GM18519 (cell line): ENCODE data around the gene EPHB1.

ENCODE experiments used
- ATAC-seq: cut with Tn5 transposase; IDR thresholded peaks from one replicate; pipeline ENCODE4 v1.9.1; 2021; ENCODE audit warnings: mild to moderate bottlenecking, moderate library complexity; ENCODE audit not compliant: unreplicated experiment, low FRiP score

Gene EPHB1

DNA sequence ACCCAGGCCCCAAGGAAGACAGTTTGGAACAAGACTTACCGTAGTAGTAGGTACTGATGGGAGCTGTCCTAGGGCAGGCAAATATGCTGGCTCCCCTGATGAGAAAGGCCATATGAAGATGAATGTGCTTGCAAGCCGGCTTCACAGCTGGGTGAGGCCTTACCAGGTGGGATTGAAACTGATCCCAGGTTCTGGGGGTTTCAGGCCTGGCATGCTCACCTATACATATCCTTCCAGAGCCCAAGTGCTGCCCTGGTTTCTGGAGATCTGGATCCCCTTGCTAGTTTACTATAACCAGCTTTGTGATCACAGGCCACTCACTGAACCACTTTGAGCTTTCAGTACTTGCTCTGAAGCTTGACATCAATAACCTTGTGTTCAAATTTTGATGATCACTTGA is 274.3 kb downstream of the EPHB1 start:
- no peak for ATAC-seq

DNA sequence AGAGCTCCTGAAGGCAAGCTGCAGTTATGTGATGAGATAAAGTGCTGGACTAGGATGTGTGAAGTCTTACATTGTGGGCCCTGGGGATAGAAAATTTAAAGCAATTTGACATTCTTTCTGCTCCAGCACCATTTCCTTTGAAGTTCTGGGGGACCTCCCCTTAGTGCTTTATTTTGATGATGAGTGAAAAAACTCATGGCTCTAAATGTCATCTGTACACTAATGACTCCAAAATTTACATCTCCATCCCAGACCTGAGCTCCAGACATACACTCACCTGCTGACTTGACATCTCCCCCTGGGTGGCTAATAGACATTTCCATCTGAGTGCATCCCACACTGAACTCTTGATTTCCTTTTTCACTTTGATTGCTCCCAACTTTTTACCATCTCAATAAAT is 276.4 kb downstream of the EPHB1 start:
- ATAC-seq = no peak

GRCh38 chr3:135072431-135072830 is 277.4 kb downstream of the EPHB1 start:
- no peak for ATAC-seq

DNA sequence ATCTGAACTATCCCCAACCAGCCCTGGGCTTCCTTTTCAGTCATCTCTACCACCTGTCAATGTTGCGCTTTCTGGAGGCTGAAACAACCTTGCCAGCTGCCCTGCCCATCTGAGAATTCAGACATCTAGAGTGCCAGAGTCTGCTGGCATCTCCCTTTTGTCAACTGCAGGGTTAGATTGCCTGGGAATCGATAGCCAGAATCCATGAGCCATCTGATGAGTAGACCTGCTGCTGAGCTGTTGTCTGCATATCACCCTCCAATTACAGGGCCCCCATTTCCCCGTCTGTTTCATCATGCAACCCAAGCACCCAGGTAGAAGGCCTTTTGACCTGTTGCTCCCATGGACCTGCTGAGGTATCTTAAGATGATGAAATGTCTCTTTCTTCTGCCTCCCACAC is 280.1 kb downstream of the EPHB1 start:
- ATAC-seq = no peak

DNA sequence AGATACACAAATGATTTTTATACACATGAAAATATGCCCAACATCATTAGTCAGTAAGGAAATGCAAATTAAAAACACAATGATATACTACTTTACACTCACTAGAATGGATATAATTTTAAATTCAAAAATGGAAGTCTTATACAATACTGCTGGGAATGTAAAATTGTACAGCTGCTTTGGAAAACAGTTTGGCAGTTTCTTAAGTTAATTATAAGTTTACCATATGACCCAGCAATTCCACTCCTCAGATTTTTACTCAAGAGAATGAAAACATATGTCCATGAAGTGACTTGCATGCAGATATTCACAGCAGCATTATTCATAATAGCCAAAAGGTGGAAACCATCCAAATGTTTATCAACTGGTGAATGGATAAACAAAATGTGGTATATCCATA is 281.3 kb downstream of the EPHB1 start:
- no peak for ATAC-seq

DNA sequence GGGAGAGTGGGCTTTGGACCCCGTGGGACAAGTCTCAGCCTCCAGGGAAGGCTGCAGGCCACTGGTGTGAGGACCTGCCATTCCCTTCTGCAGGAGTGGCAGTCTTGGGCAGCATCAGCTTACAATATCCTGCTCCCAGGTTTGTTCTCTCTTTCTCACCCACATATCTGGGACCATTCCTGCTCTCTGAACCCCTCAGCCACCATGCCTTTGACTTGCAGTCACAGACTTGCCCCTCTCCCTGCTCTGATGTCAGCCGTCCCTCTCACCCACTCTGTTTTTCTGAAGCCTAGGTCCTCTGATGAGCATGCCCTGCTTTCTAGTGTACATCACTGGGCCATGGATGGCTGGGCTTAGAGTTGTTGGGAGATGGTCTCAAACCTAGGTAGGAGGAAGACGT is 282.1 kb downstream of the EPHB1 start:
- no peak for ATAC-seq

- ATAC-seq = no peak
These were observed 283.2 kb downstream of the EPHB1 start for GRCh38 chr3:135078283-135078682.

DNA sequence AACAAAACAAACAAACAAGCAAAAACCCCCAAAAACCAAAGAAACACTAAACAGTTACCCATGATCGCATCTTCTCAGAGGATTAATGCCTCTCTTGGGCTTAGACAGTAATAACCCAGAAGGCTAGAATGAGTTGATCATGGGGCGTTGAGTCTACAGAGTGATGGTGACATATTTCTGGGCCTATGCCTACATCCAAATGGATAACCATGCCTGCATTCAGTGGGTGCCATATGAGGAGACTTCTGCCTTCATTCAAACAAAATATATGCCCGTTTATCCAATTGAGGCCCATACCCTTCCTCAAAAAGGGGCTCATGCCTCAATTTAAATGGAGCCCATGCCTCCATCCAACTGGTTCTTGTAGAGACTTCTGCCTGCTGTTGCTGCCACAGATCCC is 284.0 kb downstream of the EPHB1 start:
- ATAC-seq = no peak

DNA sequence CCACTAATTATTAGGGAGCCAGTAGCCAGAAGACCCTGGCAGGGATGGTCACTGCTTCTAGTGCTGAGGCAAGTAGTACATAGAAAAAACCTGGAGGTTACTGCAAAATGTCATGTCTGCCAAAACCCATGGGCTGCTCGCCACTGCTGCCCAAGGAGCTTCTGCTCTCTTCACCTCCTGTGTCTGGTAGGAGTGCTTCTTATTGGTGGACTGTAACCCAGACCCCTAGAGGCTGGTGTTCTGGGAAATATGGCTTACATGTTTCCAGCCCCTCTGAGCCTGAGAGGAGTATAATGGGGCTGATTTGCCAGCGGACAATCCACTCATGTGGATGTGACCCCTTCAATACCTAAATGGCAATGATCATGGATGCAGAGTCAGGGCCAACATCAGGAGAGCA is 286.4 kb downstream of the EPHB1 start:
- ATAC-seq = no peak

DNA sequence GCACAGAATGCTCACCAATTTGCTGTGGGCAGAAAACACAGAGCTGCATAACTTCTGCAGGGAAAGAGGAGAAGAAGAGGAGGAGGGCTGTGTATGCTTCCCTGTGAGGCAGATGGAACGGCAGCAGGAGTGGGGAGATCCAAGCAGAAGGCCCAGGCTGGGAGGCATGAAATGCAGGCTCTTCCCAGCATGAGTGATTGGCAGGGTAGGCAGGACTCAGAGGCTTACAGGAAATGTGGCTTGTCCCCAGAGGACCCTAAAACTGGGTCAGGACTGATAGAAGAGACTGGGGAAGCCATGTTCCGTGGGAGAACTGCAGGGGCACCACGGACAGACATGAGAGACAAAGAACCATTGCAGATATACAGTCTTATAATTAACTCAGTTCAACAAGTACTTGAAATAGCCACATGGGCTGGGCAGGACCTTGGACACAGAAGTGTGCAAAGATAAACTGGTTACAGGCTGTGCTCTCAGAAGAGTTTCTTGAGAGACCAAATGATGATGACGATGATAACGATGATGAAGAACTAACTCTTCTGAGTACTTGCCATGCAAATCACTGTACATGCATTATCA is 286.9 kb downstream of the EPHB1 start:
- ATAC-seq = no peak

- ATAC-seq = no peak
These were observed 287.6 kb downstream of the EPHB1 start for GRCh38 chr3:135082706-135083105.

- no peak for ATAC-seq
These were observed 288.1 kb downstream of the EPHB1 start for GRCh38 chr3:135083179-135083578.

- no peak for ATAC-seq
These were observed 288.7 kb downstream of the EPHB1 start for GRCh38 chr3:135083756-135084155.

DNA sequence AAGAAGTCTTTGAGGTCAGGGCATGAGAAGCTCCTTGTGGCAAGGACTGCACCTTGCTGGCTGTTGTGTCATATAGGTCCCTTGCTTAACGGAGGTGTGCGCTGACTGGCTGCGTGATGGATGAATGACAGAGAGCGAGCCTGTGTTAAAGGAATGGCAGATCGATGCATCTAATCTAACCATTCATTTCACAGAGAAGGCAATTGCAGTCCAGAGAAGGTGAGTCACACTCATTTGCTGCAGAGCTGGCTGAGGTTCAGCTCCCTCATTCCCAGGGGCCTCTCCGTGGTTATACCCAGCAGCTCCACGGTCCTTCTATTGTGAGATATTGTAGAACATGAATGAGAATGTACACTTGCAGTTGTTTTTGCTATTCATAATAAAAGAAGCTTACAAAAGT is 289.3 kb downstream of the EPHB1 start:
- ATAC-seq = no peak

DNA sequence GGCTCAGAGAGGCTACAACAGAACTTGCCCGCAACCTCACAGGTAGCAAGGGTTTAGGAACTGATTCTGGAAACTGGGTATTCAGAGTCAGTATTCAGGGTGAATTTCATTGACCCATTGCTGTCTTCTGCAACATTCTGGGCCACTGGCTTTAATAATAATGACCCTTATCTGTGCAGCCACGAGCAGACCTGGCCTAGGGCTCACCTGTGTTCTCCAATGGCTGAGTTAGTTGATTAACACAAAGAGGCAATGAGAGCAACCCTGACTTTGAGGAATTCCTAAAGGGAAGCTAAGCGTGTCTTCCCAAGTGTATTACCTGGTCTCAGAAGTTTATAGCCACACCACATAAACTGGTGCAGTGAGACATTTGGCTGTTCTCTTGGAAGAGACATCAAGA is 289.9 kb downstream of the EPHB1 start:
- ATAC-seq = no peak

DNA sequence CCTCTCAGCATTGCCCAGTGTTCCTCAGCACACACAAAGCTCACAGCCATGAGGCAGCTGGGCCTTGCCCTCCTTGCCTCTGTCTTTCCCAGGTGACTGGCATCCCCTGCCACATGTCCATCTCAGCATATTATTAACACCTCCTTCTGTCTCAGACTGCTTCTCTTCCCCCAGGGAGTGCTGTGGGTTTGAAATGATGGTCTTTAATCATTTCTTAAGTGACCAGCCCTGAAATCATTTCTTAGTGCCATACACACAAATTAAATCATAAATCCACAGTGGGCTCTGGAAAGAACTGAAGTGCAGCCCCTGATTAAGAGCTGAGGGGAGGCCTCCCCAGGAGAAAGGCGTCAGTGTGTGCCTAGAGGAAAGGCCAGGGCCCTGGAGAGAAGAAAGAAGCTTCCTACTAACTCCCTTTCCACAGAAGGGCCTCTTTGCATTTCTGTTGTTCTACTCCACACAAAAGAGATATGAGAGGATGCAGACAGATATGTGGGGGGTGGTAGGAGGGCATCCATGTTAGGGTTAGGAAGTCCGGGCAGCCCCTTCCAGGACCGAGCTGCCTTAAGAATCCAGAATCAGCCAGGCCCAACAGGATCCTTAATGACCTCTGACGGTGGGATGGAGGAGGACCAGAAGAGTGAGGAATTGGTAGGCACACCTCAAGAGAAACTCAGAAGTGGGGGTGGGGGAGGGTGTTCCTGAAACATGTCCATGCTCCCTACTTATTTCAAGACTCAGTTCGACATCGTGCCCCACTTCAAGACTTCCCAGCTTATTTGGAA is 290.8 kb downstream of the EPHB1 start:
- no peak for ATAC-seq

- no peak for ATAC-seq
These were observed 292.7 kb downstream of the EPHB1 start for GRCh38 chr3:135087782-135088181.

- ATAC-seq = no peak
These were observed 294.4 kb downstream of the EPHB1 start for GRCh38 chr3:135089451-135089850.

- no peak for ATAC-seq
These were observed 295.1 kb downstream of the EPHB1 start for GRCh38 chr3:135090020-135090717.

DNA sequence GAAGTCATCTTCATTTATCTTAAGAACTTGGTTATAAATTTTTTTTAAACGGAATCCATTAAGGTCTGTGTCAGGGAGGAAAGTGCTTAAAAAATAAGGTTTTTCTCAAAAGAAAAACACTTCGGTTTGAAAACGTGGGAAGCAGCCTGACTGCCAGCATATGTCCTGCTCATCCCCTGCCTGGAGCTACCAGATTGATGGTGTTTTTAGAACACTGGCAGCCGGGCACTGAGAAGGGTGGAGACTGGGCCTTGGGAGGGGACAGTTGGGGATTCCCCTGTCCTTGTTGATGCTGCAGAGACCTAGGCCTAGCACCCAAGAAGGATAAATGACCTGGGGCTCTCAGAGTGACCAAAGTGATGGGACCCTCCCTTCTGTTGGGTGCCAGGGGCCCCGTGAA is 296.9 kb downstream of the EPHB1 start:
- ATAC-seq = no peak

DNA sequence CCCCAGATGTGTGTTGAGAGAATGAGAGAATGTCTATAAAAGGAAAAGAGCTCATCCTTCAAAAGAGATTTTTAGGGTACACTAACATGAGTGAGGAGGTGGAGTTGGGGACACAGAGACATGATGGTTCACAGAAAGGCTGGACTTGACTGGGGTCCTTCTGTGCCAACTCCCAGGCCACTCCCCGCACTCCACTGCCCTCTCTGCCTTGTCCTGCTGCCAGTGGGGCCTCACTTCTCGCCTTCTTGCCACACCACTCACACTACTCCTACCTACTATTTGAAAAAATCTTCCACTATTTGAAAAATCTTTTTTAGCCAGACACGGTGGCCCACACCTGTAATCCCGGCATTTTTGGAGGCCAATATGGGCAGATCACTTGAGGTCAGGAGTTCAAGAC is 298.1 kb downstream of the EPHB1 start:
- no peak for ATAC-seq
